HCT116 (cell line): ENCODE data around the gene LAD1. TPM values are rescaled to one million over a fixed set of nuclear protein-coding genes. Genes with fewer than 3 reads are reported as not detected.

ENCODE experiments used
- ATAC-seq: fragments of 200-7000 bp; cut with Tn5 transposase; 2 replicates; pipeline ENCODE4 v1.9.1; 2020; ENCODE audit warnings: mild to moderate bottlenecking, moderate library complexity
- BruUV-seq: library from RNA; stranded (reverse); fragments of 400-500 nt; replicated peaks from 2 replicates; lab custom pipeline; 2021; lab: Mats Ljungman, UMichigan
- CTCF ChIA-PET: fragments of 300-600 bp; sonication (Branson Sonifier 250); formaldehyde crosslinking; loops from one replicate; lab custom pipeline; 2021; ENCODE audit warnings: antibody characterized with exemption; lab: Charles Lee
- POLR2A ChIA-PET: fragments of 300-600, 350-600 bp; sonication (Branson Sonifier 250); formaldehyde crosslinking; loops from one replicate; lab custom pipeline; 2021; ENCODE audit warnings: antibody characterized with exemption; lab: Charles Lee
- RAD21 ChIA-PET, 2 experiments: fragments of 300-600 bp; sonication (Branson Sonifier 250); formaldehyde crosslinking; loops; one replicate each; lab custom pipeline; 2023; ENCODE audit warnings: low total read pairs in 2 of 2; ENCODE audit not compliant: uncharacterized antibody in 2 of 2, unreplicated experiment in 2 of 2, low non-redundant PET in 1 of 2; lab: Charles Lee
- DNase-seq: peaks from one replicate; pipeline ENCODE4 v3.0.0-alpha.2; 2010; ENCODE audit warnings: low read depth, low spot score
- H2AFZ ChIP-seq: fragments of 200-600 bp; shearing (Covaris generic), sonication (generic); 2 replicates; pipeline ENCODE4 v1.6.1; 2017; ENCODE audit warnings: low read depth, mixed run types, mixed read lengths, antibody characterized with exemption, low read length; ENCODE audit not compliant: poor library complexity, severe bottlenecking
- H3K27ac ChIP-seq: 2 replicates; pipeline ENCODE4 v1.5.1; 2012; ENCODE audit warnings: low read depth, low read length
- H3K27me3 ChIP-seq: fragments of 200-600 bp; sonication (generic); 2 replicates; pipeline ENCODE4 v1.6.1; 2016; ENCODE audit warnings: mixed run types, low read length, mixed read lengths; ENCODE audit not compliant: insufficient read depth
- H3K36me3 ChIP-seq, 2 experiments: fragments of 200-500 bp in 1 of 2; fragments of 200-600 bp in 1 of 2; sonication (Bioruptor generic) in 1 of 2; sonication (generic) in 1 of 2; 2 replicates each; pipeline versions ENCODE4 v1.5.1 to v1.6.1; 2014 to 2016; ENCODE audit warnings: low read length in 2 of 2, inconsistent platforms in 1 of 2, mixed read lengths in 1 of 2, mixed run types in 1 of 2; ENCODE audit not compliant: insufficient read depth in 2 of 2, control insufficient read depth in 1 of 2
- H3K4me1 ChIP-seq, 2 experiments: fragments of 200-600 bp in 1 of 2; sonication (generic) in 1 of 2; 2 replicates each; pipeline versions ENCODE4 v1.5.1 to v1.6.1; 2012 to 2017; ENCODE audit warnings: low read length in 2 of 2, inconsistent platforms in 1 of 2, mild to moderate bottlenecking in 1 of 2, mixed read lengths in 1 of 2, mixed run types in 1 of 2, moderate library complexity in 1 of 2; ENCODE audit not compliant: insufficient read depth in 2 of 2, control insufficient read depth in 1 of 2
- H3K4me2 ChIP-seq: fragments of 200-600 bp; sonication (generic); 2 replicates; pipeline ENCODE4 v1.6.1; 2017; ENCODE audit warnings: mixed run types, low read length, mixed read lengths
- H3K4me3 ChIP-seq, 2 experiments: fragments of 200-600 bp in 1 of 2; sonication (generic) in 1 of 2; replicated peaks in 1 of 2; 2 replicates each; pipeline ENCODE4 v1.5.1; 2011 to 2016; ENCODE audit warnings: low read length in 2 of 2, control low read depth in 1 of 2, low read depth in 1 of 2, mild to moderate bottlenecking in 1 of 2, mixed read lengths in 1 of 2, mixed run types in 1 of 2
- H3K79me2 ChIP-seq: fragments of 200-600 bp; sonication (generic); 2 replicates; pipeline ENCODE4 v1.6.1; 2017; ENCODE audit warnings: mild to moderate bottlenecking, mixed run types, low read length, moderate library complexity, mixed read lengths; ENCODE audit not compliant: insufficient read depth
- H3K9ac ChIP-seq: fragments of 200-600 bp; sonication (generic); 2 replicates; pipeline ENCODE4 v1.6.1; 2016; ENCODE audit warnings: low read length, mixed read lengths
- H3K9me2 ChIP-seq: fragments of 200-600 bp; sonication (generic), shearing (Covaris generic); 2 replicates; pipeline ENCODE4 v1.6.1; 2017; ENCODE audit warnings: mixed run types, mild to moderate bottlenecking, moderate library complexity; ENCODE audit not compliant: insufficient read depth
- H3K9me3 ChIP-seq, 2 experiments: fragments of 200-500 bp in 1 of 2; fragments of 200-600 bp in 1 of 2; sonication (Bioruptor generic) in 1 of 2; sonication (generic) in 1 of 2; 2 replicates each; pipeline ENCODE4 v1.6.1; 2014 to 2017; ENCODE audit warnings: low read length in 2 of 2, mixed read lengths in 2 of 2, inconsistent platforms in 1 of 2, low read depth in 1 of 2, mild to moderate bottlenecking in 1 of 2, mixed run types in 1 of 2, moderate library complexity in 1 of 2; ENCODE audit not compliant: control insufficient read depth in 1 of 2, insufficient read depth in 1 of 2
- H4K20me1 ChIP-seq: fragments of 200-600 bp; sonication (generic), shearing (Covaris generic); 2 replicates; pipeline ENCODE4 v1.6.1; 2017; ENCODE audit warnings: mixed run types, mild to moderate bottlenecking, moderate library complexity; ENCODE audit not compliant: insufficient read depth
- ATF3 ChIP-seq: IDR thresholded peaks from 2 replicates; pipeline ENCODE4 v1.6.1; 2012
- RAD21 ChIP-seq: IDR thresholded peaks from 2 replicates; pipeline ENCODE4 v1.6.1; 2012; ENCODE audit warnings: low read depth, mild to moderate bottlenecking
- intact Hi-C: fragments of 100-400 bp; cut with micrococcal nuclease; formaldehyde crosslinking; loops from 2 replicates; pipeline ENCODE4 v1.10.0; 2022
- total RNA-seq: library from RNA; stranded (reverse); gene quantifications from one replicate; pipeline ENCODE4 v1.2.1, GENCODE V29; 2021; ENCODE audit not compliant: unreplicated experiment
- TF ChIP-seq, protein P1 (sequence below), 3 experiments: fragments of 200-600 bp in 1 of 3; sonication (generic) in 1 of 3; IDR thresholded peaks in 2 of 3; conservative IDR thresholded peaks in 1 of 3; 2 replicates each; pipeline ENCODE4 v1.5.1; 2012 to 2017; ENCODE audit warnings: low read depth in 2 of 3, low read length in 2 of 3, antibody characterized with exemption in 1 of 3, borderline replicate concordance in 1 of 3, control low read depth in 1 of 3, mild to moderate bottlenecking in 1 of 3, mixed read lengths in 1 of 3, mixed run types in 1 of 3, moderate library complexity in 1 of 3; ENCODE audit not compliant: insufficient read depth in 1 of 3

LAD1 gene
- total RNA-seq, 1 experiment from 2014 or later = 56.1 TPM

- ATAC-seq (peak; percentile 93), DNase-seq (peak; percentile 32)
- no peaks in the 10 kb centered on the region for H3K9me2 ChIP-seq
- H3K79me2 ChIP-seq = no peaks in the 10 kb centered on the region
- no peak overlapping the region for H3K9ac ChIP-seq
- TF ChIP-seq, protein P1, sequence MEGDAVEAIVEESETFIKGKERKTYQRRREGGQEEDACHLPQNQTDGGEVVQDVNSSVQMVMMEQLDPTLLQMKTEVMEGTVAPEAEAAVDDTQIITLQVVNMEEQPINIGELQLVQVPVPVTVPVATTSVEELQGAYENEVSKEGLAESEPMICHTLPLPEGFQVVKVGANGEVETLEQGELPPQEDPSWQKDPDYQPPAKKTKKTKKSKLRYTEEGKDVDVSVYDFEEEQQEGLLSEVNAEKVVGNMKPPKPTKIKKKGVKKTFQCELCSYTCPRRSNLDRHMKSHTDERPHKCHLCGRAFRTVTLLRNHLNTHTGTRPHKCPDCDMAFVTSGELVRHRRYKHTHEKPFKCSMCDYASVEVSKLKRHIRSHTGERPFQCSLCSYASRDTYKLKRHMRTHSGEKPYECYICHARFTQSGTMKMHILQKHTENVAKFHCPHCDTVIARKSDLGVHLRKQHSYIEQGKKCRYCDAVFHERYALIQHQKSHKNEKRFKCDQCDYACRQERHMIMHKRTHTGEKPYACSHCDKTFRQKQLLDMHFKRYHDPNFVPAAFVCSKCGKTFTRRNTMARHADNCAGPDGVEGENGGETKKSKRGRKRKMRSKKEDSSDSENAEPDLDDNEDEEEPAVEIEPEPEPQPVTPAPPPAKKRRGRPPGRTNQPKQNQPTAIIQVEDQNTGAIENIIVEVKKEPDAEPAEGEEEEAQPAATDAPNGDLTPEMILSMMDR (IDR thresholded peaks at IDR 0.05 in 2 of 3, conservative IDR thresholded peaks at IDR 0.05 in 1 of 3; ENCODE audit: borderline replicate concordance in 1 of 3, insufficient read depth in 1 of 3, low read depth in 2 of 3, low read length in 2 of 3) = peak; percentile 79 to 91 (median 88)
- no peak for TF ChIP-seq ATF3
- peak; percentile 99 for TF ChIP-seq RAD21
- no peaks in the 10 kb centered on the region for H4K20me1 ChIP-seq
- H3K27ac ChIP-seq = no peak overlapping the region
- intact Hi-C loops = loop anchor here (1.0 kb wide), 2 partner anchors 108 to 213 kb away; no protein-coding TSS in a partner anchor
- CTCF ChIA-PET = interaction anchor here (0.7 to 3.5 kb wide), 12 partner anchors 13 to 276 kb away, joined by 3 to 31 read pairs (median 5); no protein-coding TSS in a partner anchor
- POLR2A ChIA-PET = no interaction called here
- no peaks in the 10 kb centered on the region for H3K9me3 ChIP-seq
- peaks cover 9% of the 10 kb centered on the region; the same call in 1 of the 2 replicates for H3K27me3 ChIP-seq
- no TSS peak for BruUV-seq
- RAD21 ChIA-PET = interaction anchor here (0.6 to 1.9 kb wide), 5 partner anchors 53 to 490 kb away, joined by 3 to 10 read pairs (median 3); no protein-coding TSS in a partner anchor
- H3K4me1 ChIP-seq = no peaks in the 10 kb centered on the region
- no peak overlapping the region for H3K4me3 ChIP-seq
- H3K36me3 ChIP-seq = no peaks in the 10 kb centered on the region
- no peak overlapping the region for H3K4me2 ChIP-seq
- H2AFZ ChIP-seq = no peak overlapping the region
These were observed 37.2 kb downstream of the LAD1 start for GRCh38 chr1:201361652-201362504.
